Activated B cell treated with CpG ODN at 0.5 μM for 24 hours (primary cell): ENCODE measurements around the gene TIAM1. TPM values are rescaled to one million over a fixed set of nuclear protein-coding genes. Genes with fewer than 3 reads are reported as not detected.

Source experiments
- ATAC-seq: fragments of 200-7000 bp; cut with Tn5 transposase; one replicate; pipeline ENCODE4 v1.10.0; 2021; ENCODE audit warnings: low read depth, mild to moderate bottlenecking, moderate library complexity
- CTCF ChIA-PET: fragments of 350-600 bp; sonication (Branson Sonifier 250); formaldehyde crosslinking; loops from one replicate; lab custom pipeline; 2021; ENCODE audit warnings: antibody characterized with exemption; lab: Charles Lee
- POLR2A ChIA-PET: fragments of 350-600 bp; sonication (Branson Sonifier 250); formaldehyde crosslinking; loops from one replicate; lab custom pipeline; 2021; ENCODE audit warnings: antibody characterized with exemption; lab: Charles Lee
- DNase-seq: peaks from one replicate; pipeline ENCODE4 v3.0.0; 2022
- H3K27ac Mint-ChIP-seq: one replicate; pipeline ENCODE4 v1.8.0; 2020; ENCODE audit warnings: mixed read lengths
- H3K27me3 Mint-ChIP-seq: one replicate; pipeline ENCODE4 v1.8.0; 2021; ENCODE audit warnings: mixed read lengths
- H3K36me3 Mint-ChIP-seq: one replicate; pipeline ENCODE4 v1.8.0; 2021; ENCODE audit warnings: low read depth, mixed read lengths
- H3K4me1 Mint-ChIP-seq: one replicate; pipeline ENCODE4 v1.8.0; 2021; ENCODE audit warnings: mixed read lengths
- H3K4me3 Mint-ChIP-seq: one replicate; pipeline ENCODE4 v1.8.0; 2020; ENCODE audit warnings: mild to moderate bottlenecking, mixed read lengths
- H3K9me3 Mint-ChIP-seq: one replicate; pipeline ENCODE4 v1.8.0; 2020; ENCODE audit warnings: mixed read lengths
- intact Hi-C: fragments of 100-400 bp; cut with micrococcal nuclease; formaldehyde crosslinking; loops from one replicate; pipeline ENCODE4 v1.15.1; 2024
- total RNA-seq: library from RNA; stranded (reverse); gene quantifications from 2 replicates; pipeline ENCODE4 v1.2.3, GENCODE V29; 2022
- TF ChIP-seq, protein P1 (sequence below): fragments of 200-600 bp; IDR thresholded peaks from one replicate; pipeline ENCODE4 v1.8.0; 2022; ENCODE audit warnings: antibody characterized with exemption, mild to moderate bottlenecking

Gene TIAM1
- total RNA-seq, 1 donor from 2014 or later: 0.84 TPM

GRCh38 chr21:31136891-31137290, 207.2 kb downstream of the TIAM1 start:
- ChIA-PET POLR2A (no interaction called here), CTCF (no interaction called here)
- peaks cover 10% of the 10 kb centered on the region for H3K27me3 Mint-ChIP-seq
- H3K4me1 Mint-ChIP-seq: peaks cover 13% of the 10 kb centered on the region
- no peaks in the 10 kb centered on the region for H3K36me3 Mint-ChIP-seq
- intact Hi-C loops: no loop called here
- TF ChIP-seq, protein P1, sequence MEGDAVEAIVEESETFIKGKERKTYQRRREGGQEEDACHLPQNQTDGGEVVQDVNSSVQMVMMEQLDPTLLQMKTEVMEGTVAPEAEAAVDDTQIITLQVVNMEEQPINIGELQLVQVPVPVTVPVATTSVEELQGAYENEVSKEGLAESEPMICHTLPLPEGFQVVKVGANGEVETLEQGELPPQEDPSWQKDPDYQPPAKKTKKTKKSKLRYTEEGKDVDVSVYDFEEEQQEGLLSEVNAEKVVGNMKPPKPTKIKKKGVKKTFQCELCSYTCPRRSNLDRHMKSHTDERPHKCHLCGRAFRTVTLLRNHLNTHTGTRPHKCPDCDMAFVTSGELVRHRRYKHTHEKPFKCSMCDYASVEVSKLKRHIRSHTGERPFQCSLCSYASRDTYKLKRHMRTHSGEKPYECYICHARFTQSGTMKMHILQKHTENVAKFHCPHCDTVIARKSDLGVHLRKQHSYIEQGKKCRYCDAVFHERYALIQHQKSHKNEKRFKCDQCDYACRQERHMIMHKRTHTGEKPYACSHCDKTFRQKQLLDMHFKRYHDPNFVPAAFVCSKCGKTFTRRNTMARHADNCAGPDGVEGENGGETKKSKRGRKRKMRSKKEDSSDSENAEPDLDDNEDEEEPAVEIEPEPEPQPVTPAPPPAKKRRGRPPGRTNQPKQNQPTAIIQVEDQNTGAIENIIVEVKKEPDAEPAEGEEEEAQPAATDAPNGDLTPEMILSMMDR: no peak
- H3K4me3 Mint-ChIP-seq: no peak overlapping the region
- DNase-seq (no peak), ATAC-seq (peak; percentile 71)
- H3K9me3 Mint-ChIP-seq: no peaks in the 10 kb centered on the region
- H3K27ac Mint-ChIP-seq: no peak overlapping the region

- no peak for DNase-seq
- intact Hi-C loops: no loop called here
- ChIA-PET CTCF (no interaction called here), POLR2A (no interaction called here)
- H3K36me3 Mint-ChIP-seq: no peaks in the 10 kb centered on the region
- peaks cover 13% of the 10 kb centered on the region for H3K4me1 Mint-ChIP-seq
- H3K4me3 Mint-ChIP-seq: no peak overlapping the region
- peaks cover 10% of the 10 kb centered on the region for H3K27me3 Mint-ChIP-seq
- no peak overlapping the region for H3K27ac Mint-ChIP-seq
- no peak for ATAC-seq
- TF ChIP-seq, protein P1: no peak
- H3K9me3 Mint-ChIP-seq: no peaks in the 10 kb centered on the region
These were observed 208.4 kb downstream of the TIAM1 start for GRCh38 chr21:31135531-31136184.

GRCh38 chr21:31133243-31133830, 210.7 kb downstream of the TIAM1 start:
- DNase-seq (no peak), ATAC-seq (no peak)
- H3K27ac Mint-ChIP-seq: no peak overlapping the region
- H3K36me3 Mint-ChIP-seq: no peaks in the 10 kb centered on the region
- H3K4me3 Mint-ChIP-seq: no peak overlapping the region
- ChIA-PET POLR2A (no interaction called here), CTCF (no interaction called here)
- TF ChIP-seq, protein P1: no peak
- no peaks in the 10 kb centered on the region for H3K9me3 Mint-ChIP-seq
- intact Hi-C loops: no loop called here
- peaks cover 13% of the 10 kb centered on the region for H3K4me1 Mint-ChIP-seq
- peaks cover 10% of the 10 kb centered on the region for H3K27me3 Mint-ChIP-seq

DNA sequence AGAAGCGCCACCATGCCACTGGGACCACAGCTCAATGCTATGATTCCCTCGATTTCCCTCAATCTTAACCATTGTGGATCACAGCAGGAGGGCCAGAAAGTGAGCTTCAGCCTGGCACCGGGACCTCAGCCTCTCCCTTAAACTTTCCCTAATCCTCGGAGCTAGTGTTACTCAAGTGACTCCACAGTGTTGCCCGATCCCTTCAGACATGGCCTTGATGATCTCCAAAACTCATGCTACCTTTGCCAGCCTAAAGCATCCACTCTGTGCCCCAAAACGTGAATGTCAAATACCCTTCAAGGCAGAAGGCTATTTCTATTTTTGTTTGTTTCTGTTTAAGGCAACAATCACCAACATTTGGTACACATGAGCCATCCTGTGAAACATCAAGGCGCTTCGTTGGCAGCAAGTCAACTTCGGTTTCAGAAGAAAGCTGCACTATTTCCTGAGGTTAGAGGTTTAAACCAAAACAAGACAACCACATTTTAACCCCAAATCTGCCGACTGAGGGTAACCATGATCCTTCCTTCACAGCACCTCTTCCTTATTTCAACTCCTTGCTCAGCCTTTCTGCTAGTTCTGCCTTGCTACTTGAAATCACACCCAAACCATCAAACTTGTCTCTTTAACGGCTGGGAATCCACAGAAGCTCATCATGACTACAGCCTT, 211.4 kb downstream of the TIAM1 start:
- no peaks in the 10 kb centered on the region for H3K9me3 Mint-ChIP-seq
- TF ChIP-seq, protein P1: no peak
- ChIA-PET CTCF (no interaction called here), POLR2A (no interaction called here)
- no peak for ATAC-seq
- H3K27me3 Mint-ChIP-seq: peaks cover 10% of the 10 kb centered on the region
- no peaks in the 10 kb centered on the region for H3K36me3 Mint-ChIP-seq
- DNase-seq: no peak
- peaks cover 13% of the 10 kb centered on the region for H3K4me1 Mint-ChIP-seq
- no peak overlapping the region for H3K27ac Mint-ChIP-seq
- no peak overlapping the region for H3K4me3 Mint-ChIP-seq
- intact Hi-C loops: no loop called here

DNA sequence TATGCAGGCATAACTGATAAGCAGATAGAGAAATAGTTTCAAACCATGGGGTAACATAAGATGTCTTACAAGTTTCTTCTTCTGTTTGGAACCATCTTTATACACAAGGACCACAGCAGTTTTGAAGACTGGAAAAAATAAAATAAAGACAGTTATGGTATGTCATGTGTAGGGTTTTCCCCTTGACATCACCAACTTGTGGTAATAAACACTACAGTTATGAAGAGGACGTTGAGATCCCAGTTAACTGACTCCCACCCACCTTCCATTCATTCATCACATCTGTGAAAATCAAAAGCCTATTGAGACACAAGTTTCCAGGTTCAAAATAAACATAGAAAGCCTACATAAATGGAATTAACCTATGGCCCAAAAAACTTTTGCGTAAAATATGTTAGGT, 213.2 kb downstream of the TIAM1 start:
- H3K4me3 Mint-ChIP-seq: no peak overlapping the region
- no peaks in the 10 kb centered on the region for H3K36me3 Mint-ChIP-seq
- CTCF ChIA-PET: no interaction called here

More for the DNA sequence above, 213.2 kb downstream of the TIAM1 start:
- DNase-seq (no peak), ATAC-seq (no peak)
- intact Hi-C loops: no loop called here
- H3K4me1 Mint-ChIP-seq: peaks cover 10% of the 10 kb centered on the region
- POLR2A ChIA-PET: no interaction called here
- H3K27me3 Mint-ChIP-seq: peaks cover 4% of the 10 kb centered on the region
- H3K9me3 Mint-ChIP-seq: no peaks in the 10 kb centered on the region
- no peak overlapping the region for H3K27ac Mint-ChIP-seq
- TF ChIP-seq, protein P1: no peak
